ENCODE data around the gene RYK.
"Not testable (repeated sequence)": the region's sequence is repeated elsewhere in the genome, so short reads cannot be mapped to it uniquely, and the experiment has no call there.

The RYK gene

GRCh38 chr3:134276086-134276485, 25.4 kb upstream of the RYK start:
- Mint-ChIP-seq H3K27me3 (peaks cover 30% of the 10 kb centered on the region), H3K36me3 (peaks cover 3% of the 10 kb centered on the region), H3K9me3 (ENCODE audit: low read depth) (no peaks in the 10 kb centered on the region), H3K27ac (no peak overlapping the region), H3K4me3 (no peak overlapping the region), H3K4me1 (ENCODE audit: low read depth) (no peaks in the 10 kb centered on the region)

DNA sequence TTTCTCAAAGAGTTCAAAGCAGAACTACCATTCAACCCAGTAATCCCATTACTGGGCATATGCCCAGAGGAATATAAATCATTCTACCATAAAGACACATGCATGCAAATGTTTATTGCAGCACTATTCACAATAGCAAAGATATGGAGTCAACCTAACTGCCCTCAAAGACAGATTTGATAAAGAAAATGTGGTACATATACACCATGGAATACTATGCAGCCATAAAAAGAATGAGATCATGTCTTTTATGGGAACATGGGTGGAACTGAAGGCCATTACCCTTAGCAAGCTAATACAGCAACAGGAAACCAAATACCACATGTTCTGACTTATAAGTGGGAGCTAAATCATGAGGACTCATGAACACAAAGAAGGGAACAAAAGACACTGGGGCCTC, 24.5 kb upstream of the RYK start:
- peaks cover 31% of the 10 kb centered on the region for H3K27me3 Mint-ChIP-seq
- H3K9me3 Mint-ChIP-seq (ENCODE audit: low read depth); H3K27ac Mint-ChIP-seq; H3K36me3 Mint-ChIP-seq; H3K4me3 Mint-ChIP-seq; H3K4me1 Mint-ChIP-seq (ENCODE audit: low read depth): not testable (repeated sequence)

DNA sequence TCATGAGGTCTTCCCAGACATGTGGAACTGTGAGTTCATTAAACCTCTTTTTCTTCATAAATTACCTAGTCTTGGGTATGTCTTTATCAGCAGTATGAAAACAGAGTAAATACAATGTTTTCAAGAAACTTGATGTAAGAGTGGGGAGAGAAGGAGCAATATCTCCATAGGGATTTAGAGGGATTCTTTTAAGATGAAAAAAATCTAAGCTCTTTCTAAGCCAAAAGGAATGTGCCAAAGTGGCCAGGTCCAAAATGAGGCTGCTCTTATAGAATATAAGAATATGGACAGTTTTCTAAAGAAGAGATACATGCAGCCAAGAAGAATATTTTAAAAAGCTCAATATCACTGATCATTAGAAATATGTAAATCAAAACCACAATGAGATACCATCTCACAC, 23.9 kb upstream of the RYK start:
- Mint-ChIP-seq H3K36me3 (peaks cover 3% of the 10 kb centered on the region), H3K4me3 (no peak overlapping the region), H3K27ac (no peak overlapping the region), H3K4me1 (ENCODE audit: low read depth) (no peaks in the 10 kb centered on the region), H3K9me3 (ENCODE audit: low read depth) (no peaks in the 10 kb centered on the region), H3K27me3 (peaks cover 29% of the 10 kb centered on the region)

DNA sequence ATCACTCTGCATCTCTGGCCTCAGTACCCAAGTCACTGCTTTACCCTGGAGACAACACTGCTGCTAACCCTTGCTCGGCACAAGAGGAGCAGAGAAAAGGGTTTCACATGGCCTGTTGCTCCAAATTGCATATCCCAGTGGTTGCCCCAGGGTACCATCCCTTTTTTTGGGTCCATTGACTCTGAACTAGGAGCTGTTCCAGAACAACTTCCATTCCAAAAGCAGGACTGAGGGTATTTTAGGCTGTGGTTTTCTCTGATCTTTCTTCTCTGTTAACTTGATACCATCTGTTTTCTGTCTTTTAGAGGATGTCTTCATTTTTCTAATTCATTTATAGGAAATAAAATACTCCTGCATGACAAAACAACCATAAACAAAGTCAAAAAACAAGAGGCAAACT, 17.3 kb upstream of the RYK start:
- H3K27ac Mint-ChIP-seq, result no peak overlapping the region
- peaks cover 16% of the 10 kb centered on the region for H3K27me3 Mint-ChIP-seq
- peaks cover 2% of the 10 kb centered on the region for H3K36me3 Mint-ChIP-seq
- no peak overlapping the region for H3K4me3 Mint-ChIP-seq
- H3K4me1 Mint-ChIP-seq (ENCODE audit: low read depth), result peaks cover 6% of the 10 kb centered on the region
- H3K9me3 Mint-ChIP-seq (ENCODE audit: low read depth), result no peaks in the 10 kb centered on the region

GRCh38 chr3:134260987-134261386, 10.3 kb upstream of the RYK start:
- peaks cover 21% of the 10 kb centered on the region for H3K4me1 Mint-ChIP-seq (ENCODE audit: low read depth)
- H3K4me3 Mint-ChIP-seq, result no peak overlapping the region
- H3K27ac Mint-ChIP-seq, result no peak overlapping the region
- no peaks in the 10 kb centered on the region for H3K9me3 Mint-ChIP-seq (ENCODE audit: low read depth)
- peaks cover 7% of the 10 kb centered on the region for H3K27me3 Mint-ChIP-seq
- peaks cover 4% of the 10 kb centered on the region for H3K36me3 Mint-ChIP-seq

GRCh38 chr3:134258761-134259347, 8.2 kb upstream of the RYK start:
- H3K27ac Mint-ChIP-seq, result no peak overlapping the region
- peaks cover 4% of the 10 kb centered on the region for H3K27me3 Mint-ChIP-seq
- no peak overlapping the region for H3K4me3 Mint-ChIP-seq

GRCh38 chr3:134255404-134255803, 4.7 kb upstream of the RYK start:
- Mint-ChIP-seq H3K36me3 (no peaks in the 10 kb centered on the region), H3K4me3 (no peak overlapping the region), H3K9me3 (ENCODE audit: low read depth) (no peaks in the 10 kb centered on the region), H3K4me1 (ENCODE audit: low read depth) (peaks cover 22% of the 10 kb centered on the region), H3K27me3 (no peaks in the 10 kb centered on the region), H3K27ac (no peak overlapping the region)

More at GRCh38 chr3:134258761-134259347, 8.2 kb upstream of the RYK start:
- Mint-ChIP-seq H3K9me3 (ENCODE audit: low read depth) (no peaks in the 10 kb centered on the region), H3K4me1 (ENCODE audit: low read depth) (peaks cover 25% of the 10 kb centered on the region), H3K36me3 (peaks cover 2% of the 10 kb centered on the region)

DNA sequence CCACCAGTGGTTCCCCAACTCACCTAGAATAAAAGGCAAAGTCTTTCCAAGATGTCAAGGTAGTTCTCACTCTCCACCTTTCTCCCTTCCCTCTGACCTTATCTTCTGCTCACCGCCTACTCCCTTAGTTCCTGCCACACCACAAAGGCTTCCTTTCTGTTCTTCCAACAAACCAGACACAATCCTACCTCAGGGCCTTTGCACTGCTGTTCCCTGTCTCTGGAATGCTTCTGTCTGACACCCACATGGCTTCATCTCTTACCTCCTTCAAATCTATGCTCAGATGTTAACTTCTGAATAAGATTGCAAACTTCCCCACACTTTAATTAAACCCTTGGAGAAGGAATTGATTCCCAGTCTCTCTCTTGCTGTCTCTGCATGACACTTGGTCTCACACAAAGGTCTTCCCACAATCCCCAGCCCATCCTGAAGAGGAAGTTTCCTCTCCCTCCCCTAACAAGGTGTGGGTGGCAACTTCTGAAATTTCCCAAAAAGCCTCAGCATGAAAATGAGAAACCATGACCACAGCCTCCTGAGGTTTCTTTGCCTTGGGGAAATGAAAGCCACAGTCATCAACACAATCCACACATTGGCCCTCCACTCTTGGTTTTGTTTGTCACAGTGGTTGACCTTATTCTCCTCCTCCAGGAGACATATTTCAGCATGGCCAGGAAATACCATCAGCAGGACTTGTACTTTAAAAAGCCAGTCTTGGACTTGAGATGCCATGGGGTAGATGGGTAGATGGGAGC, 3.0 kb upstream of the RYK start:
- no peaks in the 10 kb centered on the region for H3K36me3 Mint-ChIP-seq
- H3K27me3 Mint-ChIP-seq, result no peaks in the 10 kb centered on the region
- H3K27ac Mint-ChIP-seq, result no peak overlapping the region
- H3K4me1 Mint-ChIP-seq (ENCODE audit: low read depth), result peaks cover 35% of the 10 kb centered on the region
- H3K9me3 Mint-ChIP-seq (ENCODE audit: low read depth), result no peaks in the 10 kb centered on the region
- H3K4me3 Mint-ChIP-seq, result peak overlapping the region; percentile 38

DNA sequence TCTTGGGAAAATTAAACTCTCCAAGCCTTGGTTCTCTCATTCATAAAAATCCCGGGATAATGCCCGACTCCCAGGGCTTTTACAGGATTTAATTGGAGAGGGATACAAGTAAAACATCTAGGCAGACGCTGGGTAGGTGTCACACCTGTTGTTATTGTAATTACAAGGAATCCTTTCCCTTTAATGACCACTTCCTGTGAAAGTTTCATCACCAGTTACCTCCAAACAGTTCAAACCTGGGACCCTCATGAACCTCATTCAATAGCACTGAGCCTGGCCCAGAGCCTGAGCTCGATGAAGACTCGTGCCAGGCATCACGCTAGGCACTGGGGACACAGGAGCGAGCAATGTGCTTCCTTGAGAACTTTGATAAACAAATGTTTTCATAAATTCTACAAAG, 2.1 kb upstream of the RYK start:
- peak overlapping the region; percentile 35 for H3K4me3 Mint-ChIP-seq
- H3K36me3 Mint-ChIP-seq, result no peaks in the 10 kb centered on the region
- no peaks in the 10 kb centered on the region for H3K27me3 Mint-ChIP-seq
- no peak overlapping the region for H3K27ac Mint-ChIP-seq
- no peaks in the 10 kb centered on the region for H3K9me3 Mint-ChIP-seq (ENCODE audit: low read depth)
- H3K4me1 Mint-ChIP-seq (ENCODE audit: low read depth), result peaks cover 44% of the 10 kb centered on the region

DNA sequence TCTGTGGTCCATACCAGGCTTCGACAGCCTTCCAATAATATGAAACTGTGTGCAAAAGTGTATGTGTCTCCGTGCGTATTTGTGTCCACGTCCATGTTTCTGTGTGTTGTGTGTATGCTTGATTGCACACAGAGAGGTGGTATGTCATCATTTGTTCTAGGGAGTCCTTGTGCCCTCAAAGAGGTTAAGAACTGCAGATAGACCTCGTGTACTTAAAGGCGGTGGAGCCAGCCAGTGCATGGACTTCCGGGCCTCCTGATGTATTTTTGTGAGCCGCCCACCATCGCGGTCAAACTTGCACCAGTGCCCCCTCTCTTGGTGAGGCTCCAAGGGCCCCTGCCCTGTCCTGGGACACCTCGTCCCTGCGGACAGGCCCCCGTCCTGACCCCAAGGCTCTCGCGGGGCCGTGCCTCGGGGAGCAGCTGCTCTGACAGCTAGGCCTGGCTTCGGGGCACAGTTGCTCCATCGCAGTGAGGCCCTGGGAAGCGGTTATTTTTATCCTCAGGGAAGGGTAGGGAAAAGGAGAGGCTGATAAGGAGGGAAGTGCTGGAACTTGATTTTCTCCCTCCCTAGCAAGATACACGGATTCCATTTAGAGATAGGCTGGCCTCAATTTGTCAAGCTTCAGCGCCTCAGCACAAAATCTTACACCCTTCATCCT, 1.2 kb upstream of the RYK start:
- no peaks in the 10 kb centered on the region for H3K27me3 Mint-ChIP-seq
- peaks cover 3% of the 10 kb centered on the region for H3K36me3 Mint-ChIP-seq
- H3K9me3 Mint-ChIP-seq (ENCODE audit: low read depth), result peaks cover 2% of the 10 kb centered on the region
- peak overlapping the region; percentile 42 for H3K27ac Mint-ChIP-seq
- peaks cover 47% of the 10 kb centered on the region for H3K4me1 Mint-ChIP-seq (ENCODE audit: low read depth)
- peak overlapping the region; percentile 72 for H3K4me3 Mint-ChIP-seq

DNA sequence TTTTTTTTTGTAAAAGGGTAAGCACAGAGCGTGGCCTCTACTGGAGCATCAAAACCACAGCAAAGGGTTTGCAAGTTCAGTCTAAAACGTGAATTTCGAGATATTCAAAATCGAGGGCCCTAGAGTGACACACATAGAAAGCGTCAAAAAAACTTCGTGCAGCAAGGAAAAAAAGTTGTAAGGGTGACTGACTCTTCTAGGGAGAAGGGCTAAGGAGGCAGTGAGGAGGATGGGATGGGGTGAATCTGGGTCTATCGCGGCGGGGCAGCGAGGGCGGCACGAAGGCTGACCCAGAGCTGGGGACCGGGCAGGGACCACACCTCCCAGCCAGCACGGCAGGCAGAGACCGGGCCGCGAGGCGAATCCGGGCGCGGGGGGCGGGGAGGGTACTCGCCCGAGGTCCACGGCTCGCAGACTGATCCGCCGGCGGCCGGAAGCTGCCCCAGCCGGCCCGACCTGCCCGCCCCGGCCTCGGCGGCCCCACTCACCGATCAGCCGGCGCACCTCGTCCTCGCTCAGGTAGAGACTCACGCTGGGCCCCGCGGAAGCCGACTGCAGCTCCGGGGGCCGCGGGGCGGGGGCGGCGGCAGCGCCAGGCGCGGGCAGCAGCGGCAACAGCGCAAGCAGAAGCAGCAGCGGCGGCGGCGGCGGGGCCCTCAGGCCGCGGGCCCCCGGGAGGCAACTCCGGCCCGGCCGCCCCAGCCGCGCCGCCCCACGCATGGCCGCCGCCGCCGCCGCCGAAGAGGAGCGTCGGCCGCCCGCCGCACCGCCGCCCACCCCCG, 533 bp downstream of the RYK start:
- H3K27ac Mint-ChIP-seq, result peak overlapping the region; percentile 96
- H3K4me1 Mint-ChIP-seq (ENCODE audit: low read depth), result peaks cover 62% of the 10 kb centered on the region
- H3K27me3 Mint-ChIP-seq, result no peaks in the 10 kb centered on the region
- H3K36me3 Mint-ChIP-seq, result peaks cover 8% of the 10 kb centered on the region
- H3K4me3 Mint-ChIP-seq, result peak overlapping the region; percentile 94
- H3K9me3 Mint-ChIP-seq (ENCODE audit: low read depth), result peaks cover 5% of the 10 kb centered on the region

GRCh38 chr3:134249296-134249841, 1.3 kb downstream of the RYK start:
- H3K27me3 Mint-ChIP-seq, result no peaks in the 10 kb centered on the region
- peak overlapping the region; percentile 94 for H3K4me3 Mint-ChIP-seq
- peaks cover 5% of the 10 kb centered on the region for H3K9me3 Mint-ChIP-seq (ENCODE audit: low read depth)
- H3K36me3 Mint-ChIP-seq, result peaks cover 11% of the 10 kb centered on the region
- H3K4me1 Mint-ChIP-seq (ENCODE audit: low read depth), result peaks cover 66% of the 10 kb centered on the region
- H3K27ac Mint-ChIP-seq, result peak overlapping the region; percentile 96

DNA sequence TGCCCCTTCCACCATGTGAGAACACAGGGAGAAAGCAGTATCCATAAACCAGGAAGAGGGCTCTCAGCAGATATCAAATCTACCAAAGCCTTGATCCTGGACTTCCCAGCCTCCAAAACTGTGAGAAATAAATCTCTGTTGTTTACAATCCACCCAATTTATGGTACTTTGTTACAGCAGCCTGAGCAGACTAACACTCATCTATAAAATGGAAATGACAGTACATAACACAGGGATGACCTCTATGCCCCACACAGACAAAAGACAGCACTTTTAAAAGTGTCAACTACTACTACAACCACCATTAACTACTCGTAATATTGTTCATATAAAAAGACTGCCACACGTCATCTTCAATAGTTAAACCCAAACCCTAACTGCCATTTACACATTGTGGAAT, 5.7 kb downstream of the RYK start:
- Mint-ChIP-seq H3K36me3 (peaks cover 11% of the 10 kb centered on the region), H3K4me3 (no peak overlapping the region), H3K9me3 (ENCODE audit: low read depth) (peaks cover 5% of the 10 kb centered on the region), H3K4me1 (ENCODE audit: low read depth) (peaks cover 85% of the 10 kb centered on the region), H3K27me3 (no peaks in the 10 kb centered on the region), H3K27ac (peak overlapping the region; percentile 47)

DNA sequence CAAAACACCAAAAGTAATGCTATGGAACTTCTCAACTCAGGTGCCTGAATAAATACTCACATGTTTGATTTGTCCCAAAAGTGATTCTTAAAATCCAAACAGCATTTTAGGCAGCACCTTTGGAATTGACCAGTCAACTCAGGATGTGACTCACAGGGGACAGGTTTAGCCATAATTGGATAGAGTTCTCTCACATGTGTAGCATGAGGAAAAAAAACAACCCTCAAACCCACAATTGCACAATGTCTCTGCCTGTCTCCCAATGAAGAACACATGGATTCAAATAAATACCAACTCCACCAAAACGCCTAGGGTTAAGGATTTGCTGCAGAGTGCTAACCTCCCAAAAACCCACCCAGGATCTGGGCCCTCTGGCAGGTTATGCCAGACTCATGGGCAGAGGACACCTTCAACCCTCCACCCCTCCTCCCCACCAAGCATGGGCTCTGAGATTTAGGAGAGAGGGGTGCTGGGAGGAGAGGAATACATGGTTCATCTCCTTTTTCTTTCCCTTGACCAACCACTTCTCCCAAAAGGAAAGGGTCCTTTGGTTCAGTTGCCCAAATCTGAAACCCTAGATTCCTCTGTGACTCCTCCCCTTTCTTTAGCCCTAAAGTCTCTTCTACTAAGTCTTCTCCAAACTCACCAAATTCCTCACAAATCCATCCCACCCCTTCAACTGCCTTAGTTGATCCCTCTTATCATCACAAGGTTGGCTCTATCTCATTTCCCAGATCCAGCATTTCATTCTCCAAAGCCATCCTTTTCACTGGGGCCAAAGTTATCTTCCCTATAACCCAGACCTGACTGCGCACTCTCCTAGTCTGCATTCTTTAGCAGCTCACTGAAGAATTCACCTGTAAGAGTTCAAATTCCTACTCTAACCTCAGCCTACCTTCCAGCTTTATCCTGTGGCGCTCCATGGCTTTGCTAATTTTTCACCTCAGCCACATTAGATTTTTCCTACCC, 7.7 kb downstream of the RYK start:
- H3K27me3 Mint-ChIP-seq, result no peaks in the 10 kb centered on the region
- peak overlapping the region; percentile 59 for H3K27ac Mint-ChIP-seq
- H3K4me1 Mint-ChIP-seq (ENCODE audit: low read depth), result peaks cover 84% of the 10 kb centered on the region
- H3K36me3 Mint-ChIP-seq, result peaks cover 11% of the 10 kb centered on the region
- peaks cover 5% of the 10 kb centered on the region for H3K9me3 Mint-ChIP-seq (ENCODE audit: low read depth)
- no peak overlapping the region for H3K4me3 Mint-ChIP-seq
